ENCODE data around the gene SLU7. TPM values are rescaled to one million over a fixed set of nuclear protein-coding genes. Genes with fewer than 3 reads are reported as not detected.

SLU7 gene
- total RNA-seq, 1 experiment from 2014 or later = 33.3 TPM

DNA sequence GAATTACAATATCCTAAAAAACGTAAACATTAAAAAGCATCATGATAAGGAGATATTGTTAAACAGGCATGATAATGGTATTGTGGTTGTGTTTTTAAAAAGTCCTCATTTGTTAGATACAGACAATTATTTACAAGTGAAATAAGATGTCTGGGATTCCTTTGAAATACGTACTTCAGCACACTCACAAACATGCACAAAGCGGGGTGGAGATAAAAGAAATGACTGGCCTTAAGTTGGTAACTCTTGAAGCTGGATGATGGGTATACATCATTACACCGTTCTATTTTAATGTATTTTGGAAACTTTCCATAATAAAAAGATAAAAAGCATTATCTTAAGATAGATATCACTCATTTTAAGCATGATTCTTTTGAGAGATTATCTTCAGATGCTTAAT is 20.1 kb downstream of the SLU7 start:
- Histone ChIP-seq H3K9me3 (ENCODE audit: control insufficient read depth, low read depth, low read length) (no peaks in the 10 kb centered on the region), H3K27me3 (ENCODE audit: insufficient read depth, low read length) (no peaks in the 10 kb centered on the region), H3K4ac (ENCODE audit: low read depth, low read length) (no peak overlapping the region), H2BK15ac (ENCODE audit: low read depth, low read length) (no peak overlapping the region), H3K4me2 (ENCODE audit: insufficient read depth, insufficient read length, low read length) (peak overlapping the region; percentile 93), H2BK20ac (ENCODE audit: low read depth, low read length, poor library complexity, severe bottlenecking) (no peak overlapping the region), H3K23ac (ENCODE audit: insufficient read length, low read depth, low read length) (no peak overlapping the region), H2BK5ac (ENCODE audit: insufficient read length, low read length) (no peak overlapping the region), H3K18ac (ENCODE audit: insufficient read length, low read depth, low read length) (no peak overlapping the region), H4K20me1 (ENCODE audit: control insufficient read depth, insufficient read depth, insufficient read length) (no peaks in the 10 kb centered on the region), H4K91ac (ENCODE audit: insufficient read length, low read depth, low read length) (no peak overlapping the region), H3K79me2 (ENCODE audit: insufficient read depth, low read length) (no peaks in the 10 kb centered on the region), H2AK5ac (ENCODE audit: insufficient read length, low read length) (no peak overlapping the region), H3K79me1 (ENCODE audit: insufficient read depth, low read depth, low read length, poor library complexity, severe bottlenecking) (no peaks in the 10 kb centered on the region), H2BK12ac (ENCODE audit: insufficient read length, low read depth, low read length) (no peak overlapping the region), H3K9ac (ENCODE audit: extremely low read depth, insufficient read length, low read length) (peak overlapping the region; percentile 99), H3K27ac (ENCODE audit: insufficient read length, low read depth, low read length) (no peak overlapping the region), H4K8ac (replicated peaks; ENCODE audit: insufficient read length, low read depth, low read length) (no peak overlapping the region), H3T11ph (ENCODE audit: low read length) (no peak overlapping the region), H3K4me1 (ENCODE audit: insufficient read depth, low read length) (no peaks in the 10 kb centered on the region), H2BK120ac (ENCODE audit: low read depth, low read length, poor library complexity, severe bottlenecking) (no peak overlapping the region), H2AFZ (ENCODE audit: low read length) (no peak overlapping the region), H4K5ac (ENCODE audit: insufficient read length, low read depth, low read length) (no peak overlapping the region), H3K56ac (ENCODE audit: insufficient read length, low read depth, low read length) (no peak overlapping the region), H3K14ac (ENCODE audit: insufficient read depth, low read length) (no peak overlapping the region), H3K23me2 (ENCODE audit: insufficient read length, low read depth, low read length, poor library complexity, severe bottlenecking) (peaks cover 4% of the 10 kb centered on the region)
- TF ChIP-seq, protein P1, sequence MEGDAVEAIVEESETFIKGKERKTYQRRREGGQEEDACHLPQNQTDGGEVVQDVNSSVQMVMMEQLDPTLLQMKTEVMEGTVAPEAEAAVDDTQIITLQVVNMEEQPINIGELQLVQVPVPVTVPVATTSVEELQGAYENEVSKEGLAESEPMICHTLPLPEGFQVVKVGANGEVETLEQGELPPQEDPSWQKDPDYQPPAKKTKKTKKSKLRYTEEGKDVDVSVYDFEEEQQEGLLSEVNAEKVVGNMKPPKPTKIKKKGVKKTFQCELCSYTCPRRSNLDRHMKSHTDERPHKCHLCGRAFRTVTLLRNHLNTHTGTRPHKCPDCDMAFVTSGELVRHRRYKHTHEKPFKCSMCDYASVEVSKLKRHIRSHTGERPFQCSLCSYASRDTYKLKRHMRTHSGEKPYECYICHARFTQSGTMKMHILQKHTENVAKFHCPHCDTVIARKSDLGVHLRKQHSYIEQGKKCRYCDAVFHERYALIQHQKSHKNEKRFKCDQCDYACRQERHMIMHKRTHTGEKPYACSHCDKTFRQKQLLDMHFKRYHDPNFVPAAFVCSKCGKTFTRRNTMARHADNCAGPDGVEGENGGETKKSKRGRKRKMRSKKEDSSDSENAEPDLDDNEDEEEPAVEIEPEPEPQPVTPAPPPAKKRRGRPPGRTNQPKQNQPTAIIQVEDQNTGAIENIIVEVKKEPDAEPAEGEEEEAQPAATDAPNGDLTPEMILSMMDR (conservative IDR thresholded peaks at IDR 0.05) = no peak
- Mint-ChIP-seq H3K36me3 (ENCODE audit: insufficient read depth in 1 of 3, low read depth in 3 of 3) (peaks cover 0 to 13% (median 13%) of the 10 kb centered on the region in 3 experiments; a peak in 6 of 7 replicates), H3K27ac (peak overlapping the region in 2 of 3 experiments; percentile 4 to 98; a peak in 2 of 7 replicates), H3K27me3 (ENCODE audit: low read depth) (no peaks in the 10 kb centered on the region), H3K9me3 (no peaks in the 10 kb centered on the region), H3K4me1 (peaks cover 17 to 21% of the 10 kb centered on the region in 2 experiments), H3K4me3 (peak overlapping the region; percentile 86 to 92)
- no CpG with 5 or more reads among the region's 4 CpGs for WGBS (ENCODE audit: extremely low coverage, insufficient read length, low lambda C conversion rate)
- DNase-seq = no peak

Data from H9 (cell line).